Measurements from ENCODE around the gene KAT5. TPM values are rescaled to one million over a fixed set of nuclear protein-coding genes. Genes with fewer than 3 reads are reported as not detected.
"Not testable (repeated sequence)": the region's sequence is repeated elsewhere in the genome, so short reads cannot be mapped to it uniquely, and the experiment has no call there.

The KAT5 gene
- total and polyA plus RNA-seq, 2 donors (not counting 1 experiment from before 2014, with no cell fraction given), result 84.6 to 142 TPM

DNA sequence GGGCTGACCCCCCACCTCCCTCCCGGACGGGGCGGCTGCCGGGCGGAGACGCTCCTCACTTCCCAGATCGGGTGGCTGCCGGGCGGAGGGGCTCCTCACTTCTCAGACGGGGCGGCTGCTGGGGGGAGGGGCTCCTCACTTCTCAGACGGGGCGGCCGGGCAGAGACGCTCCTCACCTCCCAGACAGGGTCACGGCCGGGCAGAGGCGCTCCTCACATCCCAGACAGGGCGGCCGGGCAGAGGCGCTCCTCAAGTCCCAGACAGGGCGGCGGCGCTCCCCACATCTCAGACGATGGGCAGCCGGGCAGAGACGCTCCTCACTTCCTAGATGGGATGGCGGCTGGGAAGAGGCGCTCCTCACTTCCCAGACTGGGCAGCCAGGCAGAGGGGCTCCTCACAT lies 50.8 kb downstream of the KAT5 start:
- H3K4me3 ChIP-seq (ENCODE audit: control extremely low read depth in 1 of 5, extremely low read depth in 1 of 5, insufficient read depth in 1 of 5, low read depth in 2 of 5, low read length in 4 of 5); H3K27me3 ChIP-seq (replicated peaks in 1 of 4; ENCODE audit: control extremely low read depth in 1 of 4, control insufficient read depth in 3 of 4, insufficient read depth in 4 of 4, low read length in 3 of 4); H3K27ac Mint-ChIP-seq; H3K4me3 Mint-ChIP-seq; H3K36me3 ChIP-seq (replicated peaks in 1 of 2; ENCODE audit: control extremely low read depth in 1 of 2, control insufficient read depth in 1 of 2, extremely low read depth in 1 of 2, insufficient read depth in 2 of 2, low read length in 1 of 2); intact Hi-C loops (cut with micrococcal nuclease); DNase-seq; H3K27ac ChIP-seq (ENCODE audit: low read length in 2 of 2); H3K4me1 Mint-ChIP-seq; H3K9me3 Mint-ChIP-seq (ENCODE audit: insufficient read depth); H3K9me3 ChIP-seq (ENCODE audit: control extremely low read depth in 1 of 3, control insufficient read depth in 2 of 3, insufficient read depth in 1 of 3, low read length in 2 of 3); H3K4me1 ChIP-seq (ENCODE audit: control insufficient read depth in 2 of 2, insufficient read depth in 2 of 2, low read length in 2 of 2); ATAC-seq (ENCODE audit: low read depth); H2AFZ ChIP-seq (ENCODE audit: insufficient read depth, low read depth, low read length, poor library complexity, severe bottlenecking); POLR2A ChIA-PET; H4K20me1 ChIP-seq (ENCODE audit: control insufficient read depth, insufficient read depth, low read length, poor library complexity, severe bottlenecking); H3K79me2 ChIP-seq (ENCODE audit: control insufficient read depth, insufficient read depth, low read length); H3K9ac ChIP-seq (ENCODE audit: low read length); H3K4me2 ChIP-seq (replicated peaks; ENCODE audit: low read depth, low read length, poor library complexity, severe bottlenecking): not testable (repeated sequence)
- CTCF ChIA-PET, result interaction anchor here (0.7 kb wide), 1 partner anchor 13 kb away, joined by 3 read pairs; no protein-coding TSS in a partner anchor
- peaks cover 10% of the 10 kb centered on the region for H3K27me3 Mint-ChIP-seq
- WGBS (ENCODE audit: insufficient coverage), result 93% methylated on average over 11 of the region's 29 CpGs

DNA sequence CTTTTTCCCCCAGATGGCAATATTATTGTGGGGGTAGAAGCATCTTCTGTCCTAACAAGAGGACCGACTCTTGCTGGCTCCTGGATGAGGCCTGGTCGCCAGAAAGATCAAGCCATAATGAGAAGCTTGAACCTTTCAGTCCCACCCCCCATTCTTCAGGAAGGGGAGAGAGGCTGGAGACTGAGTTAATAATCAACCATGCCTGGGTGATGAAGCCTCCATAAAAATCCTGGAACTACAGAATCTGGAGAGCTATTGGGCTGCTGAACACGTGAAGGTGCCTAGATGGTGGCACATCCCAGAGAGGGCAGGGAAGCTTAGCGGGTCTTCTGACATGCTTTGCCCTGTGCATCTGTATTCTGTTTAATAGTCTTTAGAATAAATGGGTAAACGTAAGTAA lies 52.4 kb downstream of the KAT5 start:
- no peak overlapping the region for H3K27ac Mint-ChIP-seq
- H3K9me3 Mint-ChIP-seq (ENCODE audit: insufficient read depth), result no peaks in the 10 kb centered on the region
- Histone ChIP-seq H3K4me1 (ENCODE audit: control insufficient read depth in 2 of 2, insufficient read depth in 2 of 2, low read length in 2 of 2) (peaks cover 0 to under 1% of the 10 kb centered on the region in 2 donors), H3K4me2 (replicated peaks; ENCODE audit: low read depth, low read length, poor library complexity, severe bottlenecking) (no peak overlapping the region), H3K27ac (ENCODE audit: low read length in 2 of 2) (no peak overlapping the region), H3K4me3 (ENCODE audit: control extremely low read depth in 1 of 5, extremely low read depth in 1 of 5, insufficient read depth in 1 of 5, low read depth in 2 of 5, low read length in 4 of 5) (no peak overlapping the region), H3K27me3 (replicated peaks in 1 of 4; ENCODE audit: control extremely low read depth in 1 of 4, control insufficient read depth in 3 of 4, insufficient read depth in 4 of 4, low read length in 3 of 4) (no peaks in the 10 kb centered on the region), H3K79me2 (ENCODE audit: control insufficient read depth, insufficient read depth, low read length) (peaks cover under 1% of the 10 kb centered on the region), H3K9ac (ENCODE audit: low read length) (no peak overlapping the region), H3K36me3 (replicated peaks in 1 of 2; ENCODE audit: control extremely low read depth in 1 of 2, control insufficient read depth in 1 of 2, extremely low read depth in 1 of 2, insufficient read depth in 2 of 2, low read length in 1 of 2) (no peaks in the 10 kb centered on the region), H4K20me1 (ENCODE audit: control insufficient read depth, insufficient read depth, low read length, poor library complexity, severe bottlenecking) (no peaks in the 10 kb centered on the region), H3K9me3 (ENCODE audit: control extremely low read depth in 1 of 3, control insufficient read depth in 2 of 3, insufficient read depth in 1 of 3, low read length in 2 of 3) (peaks cover 0 to 4% (median 1%) of the 10 kb centered on the region in 3 donors), H2AFZ (ENCODE audit: insufficient read depth, low read depth, low read length, poor library complexity, severe bottlenecking) (no peak overlapping the region)
- no peaks in the 10 kb centered on the region for H3K4me1 Mint-ChIP-seq
- peaks cover 5% of the 10 kb centered on the region for H3K27me3 Mint-ChIP-seq
- POLR2A ChIA-PET, result no interaction called here
- CTCF ChIA-PET, result interaction anchor here (0.5 to 1.5 kb wide), 2 partner anchors 281 to 850 kb away, joined by 4 read pairs; no protein-coding TSS in a partner anchor
- 95% methylated on average over 3 of the region's 5 CpGs for WGBS (ENCODE audit: insufficient coverage)
- ATAC-seq (ENCODE audit: low read depth) (no peak), DNase-seq (no peak)
- no peak overlapping the region for H3K4me3 Mint-ChIP-seq
- TF ChIP-seq, protein P1, sequence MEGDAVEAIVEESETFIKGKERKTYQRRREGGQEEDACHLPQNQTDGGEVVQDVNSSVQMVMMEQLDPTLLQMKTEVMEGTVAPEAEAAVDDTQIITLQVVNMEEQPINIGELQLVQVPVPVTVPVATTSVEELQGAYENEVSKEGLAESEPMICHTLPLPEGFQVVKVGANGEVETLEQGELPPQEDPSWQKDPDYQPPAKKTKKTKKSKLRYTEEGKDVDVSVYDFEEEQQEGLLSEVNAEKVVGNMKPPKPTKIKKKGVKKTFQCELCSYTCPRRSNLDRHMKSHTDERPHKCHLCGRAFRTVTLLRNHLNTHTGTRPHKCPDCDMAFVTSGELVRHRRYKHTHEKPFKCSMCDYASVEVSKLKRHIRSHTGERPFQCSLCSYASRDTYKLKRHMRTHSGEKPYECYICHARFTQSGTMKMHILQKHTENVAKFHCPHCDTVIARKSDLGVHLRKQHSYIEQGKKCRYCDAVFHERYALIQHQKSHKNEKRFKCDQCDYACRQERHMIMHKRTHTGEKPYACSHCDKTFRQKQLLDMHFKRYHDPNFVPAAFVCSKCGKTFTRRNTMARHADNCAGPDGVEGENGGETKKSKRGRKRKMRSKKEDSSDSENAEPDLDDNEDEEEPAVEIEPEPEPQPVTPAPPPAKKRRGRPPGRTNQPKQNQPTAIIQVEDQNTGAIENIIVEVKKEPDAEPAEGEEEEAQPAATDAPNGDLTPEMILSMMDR (IDR thresholded peaks at IDR 0.05), result no peak
- no peak for TF ChIP-seq EZH2 (IDR thresholded peaks at IDR 0.05; ENCODE audit: borderline replicate concordance, insufficient read depth, low read depth, low read length, poor library complexity, severe bottlenecking)
- intact Hi-C loops (cut with micrococcal nuclease), result no loop called here

Measured in B cell (primary cell).